Body of pancreas (tissue), 4 donors: Measurements from ENCODE around the gene POLR2B. TPM values are rescaled to one million over a fixed set of nuclear protein-coding genes. Genes with fewer than 3 reads are reported as not detected.
A peak's percentile ranks its signal among the peaks of the same experiment; 100 is the strongest.

ENCODE experiments used
- ATAC-seq: fragments of 150-250 bp; one replicate; pipeline ENCODE4 v1.9.1; 2016
- DNase-seq, 4 donors: peaks; one replicate each; pipeline ENCODE4 v3.0.0-alpha.2; 2019
- H3K27ac ChIP-seq, 4 donors: fragments of 200-600 bp; sonication (generic); 1 replicate in 3 of 4; 2 replicates in 1 of 4; pipeline versions ENCODE4 v1.5.1 to v1.6.1; 2016 to 2019; ENCODE audit warnings: mild to moderate bottlenecking in 1 of 4, mixed read lengths in 1 of 4, moderate library complexity in 1 of 4
- H3K27me3 ChIP-seq, 2 donors: fragments of 200-600 bp; sonication (generic); one replicate each; pipeline ENCODE4 v1.6.0; 2016; ENCODE audit warnings: mild to moderate bottlenecking in 1 of 2
- H3K36me3 ChIP-seq, 2 donors: fragments of 200-600 bp; sonication (generic); replicated peaks in 1 of 2; 2 replicates each; pipeline ENCODE4 v1.5.1; 2016; ENCODE audit warnings: low read depth in 2 of 2; ENCODE audit not compliant: insufficient read depth in 1 of 2
- H3K4me1 ChIP-seq: fragments of 200-600 bp; sonication (generic); one replicate; pipeline ENCODE4 v1.6.0; 2016
- H3K4me3 ChIP-seq, 2 donors: fragments of 200-600 bp; sonication (generic); 1 replicate in 1 of 2; 2 replicates in 1 of 2; pipeline ENCODE4 v1.5.1; 2016 to 2019
- H3K9me3 ChIP-seq, 3 donors: fragments of 200-600 bp; sonication (generic); 1 replicate in 2 of 3; 2 replicates in 1 of 3; pipeline ENCODE4 v1.5.1; 2016
- CTCF ChIP-seq, 7 experiments: fragments of 450-650 bp in 4 of 7; fragments of 200-600 bp in 3 of 7; sonication (generic) in 3 of 7; IDR thresholded peaks; one replicate each; pipeline ENCODE4 v1.5.1; 2016 to 2019; ENCODE audit warnings: antibody characterized with exemption in 7 of 7
- POLR2A ChIP-seq, 3 donors: fragments of 450-650 bp; IDR thresholded peaks; one replicate each; pipeline ENCODE4 v1.6.1; 2016; ENCODE audit warnings: antibody characterized with exemption in 3 of 3, mild to moderate bottlenecking in 2 of 3
- WGBS, 2 donors: methylation state at CpG; one replicate each; pipeline ENCODE4 v1.1.5; 2017; 5-methylcytosine and 5-hydroxymethylcytosine counted together
- intact Hi-C: fragments of 100-400 bp; cut with DNase I; formaldehyde crosslinking; loops from one replicate; pipeline ENCODE4 v1.15.1; 2023
- total RNA-seq, 2 donors: library from RNA; depleted of rRNA; stranded (reverse); fragments of >200 nt; gene quantifications; one replicate each; pipeline ENCODE4 v1.1.0, GENCODE V29; 2016

Gene POLR2B
- total RNA-seq, 2 donors from 2014 or later: 38.6 to 46.2 TPM

GRCh38 chr4:57018980-57019379 is 40.3 kb downstream of the POLR2B start:
- TF ChIP-seq CTCF (IDR thresholded peaks at IDR 0.05) (no peak), POLR2A (IDR thresholded peaks at IDR 0.05) (no peak)
- Histone ChIP-seq H3K27ac (no peak overlapping the region), H3K9me3 (no peaks in the 10 kb centered on the region), H3K36me3 (peaks cover 8 to 46% of the 10 kb centered on the region in 2 donors), H3K27me3 (no peaks in the 10 kb centered on the region), H3K4me1 (no peaks in the 10 kb centered on the region), H3K4me3 (no peak overlapping the region)
- ATAC-seq (no peak), DNase-seq (no peak)
- intact Hi-C loops: no loop called here

- peaks cover 12 to 50% of the 10 kb centered on the region in 2 donors for H3K36me3 ChIP-seq
- H3K4me3 ChIP-seq: no peak overlapping the region
- peak; percentile 38 for ATAC-seq
- no peaks in the 10 kb centered on the region for H3K9me3 ChIP-seq
- H3K27me3 ChIP-seq: no peaks in the 10 kb centered on the region
- no peak for TF ChIP-seq CTCF (IDR thresholded peaks at IDR 0.05)
- TF ChIP-seq POLR2A (IDR thresholded peaks at IDR 0.05): no peak
- DNase-seq: no peak
- intact Hi-C loops: no loop called here
- no peaks in the 10 kb centered on the region for H3K4me1 ChIP-seq
- no peak overlapping the region for H3K27ac ChIP-seq
- WGBS, 2 donors: 94 to 96% methylated on average over 5 of the region's 5 CpGs
These were observed 41.9 kb downstream of the POLR2B start for GRCh38 chr4:57020467-57021101.

- 80 to 87% methylated on average over 4 of the region's 4 CpGs for WGBS, 2 donors
- Histone ChIP-seq H3K4me1 (no peaks in the 10 kb centered on the region), H3K36me3 (peaks cover 19 to 49% of the 10 kb centered on the region in 2 donors), H3K4me3 (no peak overlapping the region), H3K27me3 (no peaks in the 10 kb centered on the region), H3K27ac (no peak overlapping the region), H3K9me3 (no peaks in the 10 kb centered on the region)
- intact Hi-C loops: no loop called here
- ATAC-seq (no peak), DNase-seq (no peak)
- TF ChIP-seq POLR2A (IDR thresholded peaks at IDR 0.05): no peak
- TF ChIP-seq CTCF (IDR thresholded peaks at IDR 0.05): no peak
These were observed 44.4 kb downstream of the POLR2B start for GRCh38 chr4:57023104-57023503.

GRCh38 chr4:57034520-57034919 is 55.8 kb downstream of the POLR2B start:
- Histone ChIP-seq H3K4me1 (peaks cover 3% of the 10 kb centered on the region), H3K4me3 (no peak overlapping the region), H3K27me3 (no peaks in the 10 kb centered on the region), H3K36me3 (peaks cover 0 to 15% of the 10 kb centered on the region in 2 donors), H3K9me3 (no peaks in the 10 kb centered on the region), H3K27ac (no peak overlapping the region)
- intact Hi-C loops: no loop called here
- no peak for TF ChIP-seq POLR2A (IDR thresholded peaks at IDR 0.05)
- no peak for TF ChIP-seq CTCF (IDR thresholded peaks at IDR 0.05)
- no peak for ATAC-seq
- DNase-seq: no peak
- WGBS, 2 donors: 56 to 70% methylated on average over 3 of the region's 3 CpGs

GRCh38 chr4:57037982-57038604 is 59.4 kb downstream of the POLR2B start:
- no peaks in the 10 kb centered on the region for H3K9me3 ChIP-seq
- no peak for TF ChIP-seq POLR2A (IDR thresholded peaks at IDR 0.05)
- TF ChIP-seq CTCF (IDR thresholded peaks at IDR 0.05): peak; percentile 72 to 82 (median 75)
- 32 to 43% methylated on average over 15 of the region's 15 CpGs for WGBS, 2 donors
- DNase-seq: peak; percentile 68 to 81 (median 70)
- H3K36me3 ChIP-seq: no peaks in the 10 kb centered on the region
- ATAC-seq: peak; percentile 85
- H3K4me1 ChIP-seq: peaks cover 3% of the 10 kb centered on the region
- H3K27me3 ChIP-seq: no peaks in the 10 kb centered on the region
- no peak overlapping the region for H3K27ac ChIP-seq
- H3K4me3 ChIP-seq: no peak overlapping the region
- intact Hi-C loops: no loop called here
